ENCODE data around the gene PRKAG2.
"Not testable (repeated sequence)": the region's sequence is repeated elsewhere in the genome, so short reads cannot be mapped to it uniquely, and the experiment has no call there.

Gene PRKAG2

DNA sequence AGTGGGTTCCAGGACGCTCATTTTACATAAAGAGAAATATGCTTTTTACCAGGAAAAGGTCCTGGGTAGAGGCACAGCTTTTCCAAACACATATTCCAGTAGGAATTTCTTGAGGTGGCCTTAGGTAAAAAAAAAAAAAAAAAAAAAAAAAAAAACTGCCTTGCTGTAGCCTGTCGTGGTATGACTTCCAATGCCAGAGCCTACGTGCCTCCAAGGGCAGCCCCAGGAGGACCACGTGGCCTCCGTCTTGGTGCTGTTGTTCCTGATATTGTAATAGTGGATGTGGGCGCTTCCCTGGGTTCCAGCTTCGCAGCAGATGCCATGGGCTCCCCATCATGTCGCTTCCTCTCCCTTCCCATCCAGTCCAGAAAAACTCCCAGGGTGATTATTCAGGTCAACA lies 49.3 kb downstream of the PRKAG2 start:
- no peak for DNase-seq (ENCODE audit: low read depth)
- H3K4me3 ChIP-seq (ENCODE audit: low read depth, low read length): no peak overlapping the region
- TF ChIP-seq, protein P1, sequence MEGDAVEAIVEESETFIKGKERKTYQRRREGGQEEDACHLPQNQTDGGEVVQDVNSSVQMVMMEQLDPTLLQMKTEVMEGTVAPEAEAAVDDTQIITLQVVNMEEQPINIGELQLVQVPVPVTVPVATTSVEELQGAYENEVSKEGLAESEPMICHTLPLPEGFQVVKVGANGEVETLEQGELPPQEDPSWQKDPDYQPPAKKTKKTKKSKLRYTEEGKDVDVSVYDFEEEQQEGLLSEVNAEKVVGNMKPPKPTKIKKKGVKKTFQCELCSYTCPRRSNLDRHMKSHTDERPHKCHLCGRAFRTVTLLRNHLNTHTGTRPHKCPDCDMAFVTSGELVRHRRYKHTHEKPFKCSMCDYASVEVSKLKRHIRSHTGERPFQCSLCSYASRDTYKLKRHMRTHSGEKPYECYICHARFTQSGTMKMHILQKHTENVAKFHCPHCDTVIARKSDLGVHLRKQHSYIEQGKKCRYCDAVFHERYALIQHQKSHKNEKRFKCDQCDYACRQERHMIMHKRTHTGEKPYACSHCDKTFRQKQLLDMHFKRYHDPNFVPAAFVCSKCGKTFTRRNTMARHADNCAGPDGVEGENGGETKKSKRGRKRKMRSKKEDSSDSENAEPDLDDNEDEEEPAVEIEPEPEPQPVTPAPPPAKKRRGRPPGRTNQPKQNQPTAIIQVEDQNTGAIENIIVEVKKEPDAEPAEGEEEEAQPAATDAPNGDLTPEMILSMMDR (IDR thresholded peaks at IDR 0.05; ENCODE audit: insufficient read depth, low read depth, low read length, missing control alignments): no peak

DNA sequence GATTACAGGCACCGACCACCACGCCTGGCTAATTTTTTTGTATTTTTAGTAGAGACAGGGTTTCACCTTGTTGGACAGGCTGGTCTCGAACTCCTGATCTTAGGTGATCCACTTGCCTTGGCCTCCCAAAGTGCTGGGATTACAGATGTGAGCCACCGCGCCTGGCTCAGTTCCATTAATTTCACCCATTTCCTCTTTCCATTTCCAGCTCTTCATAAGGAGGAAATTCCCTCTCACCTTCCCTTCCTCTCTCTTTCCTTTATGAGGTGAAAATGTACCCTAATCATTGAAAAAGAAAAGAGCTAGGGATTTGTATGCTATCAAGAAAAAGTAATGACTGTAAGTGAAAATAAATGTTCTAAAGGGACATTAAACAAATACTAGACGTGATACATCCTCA lies 50.6 kb downstream of the PRKAG2 start:
- H3K4me3 ChIP-seq (ENCODE audit: low read depth, low read length); DNase-seq (ENCODE audit: low read depth): not testable (repeated sequence)

DNA sequence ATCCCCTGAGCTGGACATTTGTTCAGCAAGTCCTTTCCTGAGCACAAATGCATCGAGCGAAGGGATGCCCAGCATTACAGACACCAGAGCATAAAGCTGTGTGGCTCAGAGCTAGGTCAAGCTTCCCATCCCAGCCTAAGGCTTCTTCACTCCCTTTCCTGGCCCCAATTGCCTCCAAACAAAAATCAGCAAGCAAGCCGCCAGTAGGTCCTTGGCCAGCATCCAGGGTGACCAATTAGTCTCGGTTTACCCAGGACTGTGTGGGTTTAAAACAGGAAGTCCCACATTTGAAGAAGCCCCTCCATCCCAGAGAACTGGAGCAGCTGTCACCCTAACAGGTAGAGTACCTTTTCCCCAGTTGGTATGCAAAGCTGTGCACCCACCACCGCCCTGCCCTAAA lies 51.2 kb downstream of the PRKAG2 start:
- TF ChIP-seq, protein P1 (IDR thresholded peaks at IDR 0.05; ENCODE audit: insufficient read depth, low read depth, low read length, missing control alignments): no peak
- H3K4me3 ChIP-seq (ENCODE audit: low read depth, low read length): no peak overlapping the region
- DNase-seq (ENCODE audit: low read depth): no peak

DNA sequence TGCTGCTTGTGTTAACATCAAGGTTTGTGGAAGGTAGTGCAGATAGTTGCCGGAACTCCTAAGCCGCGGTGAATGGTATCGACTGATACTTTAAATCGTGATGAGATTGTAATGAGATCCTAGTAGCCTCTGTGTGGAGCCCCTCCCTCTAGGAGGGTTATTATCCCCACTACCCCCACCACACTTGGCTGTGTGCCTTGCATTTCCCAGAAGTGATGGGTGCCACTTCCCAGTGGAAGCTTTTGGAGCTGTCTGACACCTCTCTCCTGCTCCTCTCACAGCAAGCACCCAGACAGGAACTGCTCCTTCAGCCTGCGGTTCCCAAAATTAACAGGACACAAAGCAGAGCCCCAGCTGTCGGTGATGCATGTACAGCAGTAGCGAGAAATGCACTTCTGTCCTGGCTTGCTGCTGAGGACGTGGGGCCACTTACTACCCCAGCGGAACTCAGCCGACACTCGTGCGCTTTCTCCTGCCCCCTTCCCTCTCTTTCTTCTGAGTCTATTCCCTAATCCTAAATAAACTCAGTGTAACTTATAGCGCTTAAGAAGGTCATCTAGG lies 52.5 kb downstream of the PRKAG2 start:
- DNase-seq (ENCODE audit: low read depth): no peak
- TF ChIP-seq, protein P1 (IDR thresholded peaks at IDR 0.05; ENCODE audit: insufficient read depth, low read depth, low read length, missing control alignments): no peak
- H3K4me3 ChIP-seq (ENCODE audit: low read depth, low read length): no peak overlapping the region

GRCh38 chr7:151823566-151824372 lies 53.1 kb downstream of the PRKAG2 start:
- no peak overlapping the region for H3K4me3 ChIP-seq (ENCODE audit: low read depth, low read length)
- DNase-seq (ENCODE audit: low read depth): no peak

GRCh38 chr7:151822541-151823181 lies 54.3 kb downstream of the PRKAG2 start:
- DNase-seq (ENCODE audit: low read depth): no peak
- H3K4me3 ChIP-seq (ENCODE audit: low read depth, low read length): no peak overlapping the region
- TF ChIP-seq, protein P1 (IDR thresholded peaks at IDR 0.05; ENCODE audit: insufficient read depth, low read depth, low read length, missing control alignments): no peak

More at GRCh38 chr7:151823566-151824372, 53.1 kb downstream of the PRKAG2 start:
- TF ChIP-seq, protein P1 (IDR thresholded peaks at IDR 0.05; ENCODE audit: insufficient read depth, low read depth, low read length, missing control alignments): no peak

- H3K4me3 ChIP-seq (ENCODE audit: low read depth, low read length): no peak overlapping the region
- TF ChIP-seq, protein P1 (IDR thresholded peaks at IDR 0.05; ENCODE audit: insufficient read depth, low read depth, low read length, missing control alignments): no peak
- DNase-seq (ENCODE audit: low read depth): no peak
Observed at GRCh38 chr7:151821806-151822540, 54.9 kb downstream of the PRKAG2 start.
